NCI-H1105 treated with DMSO at 0.1 percent for 48 hours (cell line): Measurements from ENCODE around the gene CHURC1.

Experiments used
- DNase-seq: peaks from one replicate; lab custom pipeline; 2025; lab: John Stamatoyannopoulos, UW

Gene CHURC1

GRCh38 chr14:64938972-64939816, 24.9 kb downstream of the CHURC1 start:
- peak; percentile 4 for DNase-seq

- no peak for DNase-seq
These were observed 25.5 kb downstream of the CHURC1 start for GRCh38 chr14:64939817-64940190.

GRCh38 chr14:64940336-64940910, 26.2 kb downstream of the CHURC1 start:
- peak; percentile 18 for DNase-seq

- DNase-seq: peak; percentile 77
These were observed 28.4 kb downstream of the CHURC1 start, which contains the start of gene GPX2 for GRCh38 chr14:64942531-64943111. GPX2 (minus strand) TSS chr14:64942745; CDS start chr14:64942726, 19 bp downstream.

- DNase-seq: no peak
These were observed 29.3 kb downstream of the CHURC1 start for GRCh38 chr14:64943556-64943955.

- no peak for DNase-seq
These were observed 29.8 kb downstream of the CHURC1 start for GRCh38 chr14:64944041-64944440.

GRCh38 chr14:64944861-64945260, 30.6 kb downstream of the CHURC1 start:
- DNase-seq: no peak

- DNase-seq: no peak
These were observed 31.4 kb downstream of the CHURC1 start for GRCh38 chr14:64945431-64946178.

GRCh38 chr14:64946310-64947045, 32.2 kb downstream of the CHURC1 start:
- no peak for DNase-seq

GRCh38 chr14:64947710-64948611, 33.7 kb downstream of the CHURC1 start:
- no peak for DNase-seq

GRCh38 chr14:64948612-64949210, 34.5 kb downstream of the CHURC1 start:
- DNase-seq: no peak

- no peak for DNase-seq
These were observed 36.6 kb downstream of the CHURC1 start for GRCh38 chr14:64950889-64951288.

GRCh38 chr14:64951291-64951690, 37.0 kb downstream of the CHURC1 start:
- DNase-seq: no peak

GRCh38 chr14:64951724-64952123, 37.5 kb downstream of the CHURC1 start:
- no peak for DNase-seq

GRCh38 chr14:64952598-64953309, 38.5 kb downstream of the CHURC1 start:
- DNase-seq: no peak

GRCh38 chr14:64953310-64953654, 39.0 kb downstream of the CHURC1 start:
- no peak for DNase-seq

- DNase-seq: no peak
These were observed 39.4 kb downstream of the CHURC1 start for GRCh38 chr14:64953661-64954060.

GRCh38 chr14:64954491-64955240, 40.4 kb downstream of the CHURC1 start:
- no peak for DNase-seq

GRCh38 chr14:64955297-64955696, 41.0 kb downstream of the CHURC1 start:
- no peak for DNase-seq
